IMR-90 (cell line): Measurements from ENCODE around the gene FOXO3. TPM values are rescaled to one million over a fixed set of nuclear protein-coding genes. Genes with fewer than 3 reads are reported as not detected.

Source experiments
- ATAC-seq: fragments of 200-7000 bp; cut with Tn5 transposase; 2 replicates; pipeline ENCODE4 v1.9.1; 2020; ENCODE audit warnings: low read depth, mild to moderate bottlenecking, moderate library complexity
- BruUV-seq: library from RNA; stranded (reverse); fragments of 400-500 nt; replicated peaks from 2 replicates; lab custom pipeline; 2021; lab: Mats Ljungman, UMichigan
- CTCF ChIA-PET: fragments of 300-600 bp; formaldehyde crosslinking; extraction: SDS; loops from one replicate; lab custom pipeline; 2021; ENCODE audit warnings: antibody characterized with exemption; lab: Yijun Ruan, JAX
- POLR2A ChIA-PET: fragments of 300-600 bp; sonication (Branson Sonifier 250); formaldehyde crosslinking; loops from one replicate; lab custom pipeline; 2022; ENCODE audit warnings: antibody characterized with exemption; ENCODE audit not compliant: unreplicated experiment; lab: Charles Lee
- DNase-seq: peaks from one replicate; pipeline ENCODE4 v3.0.0; 2013
- H2AFZ ChIP-seq: replicated peaks from 2 replicates; pipeline ENCODE3; 2013; ENCODE audit warnings: low read length, mild to moderate bottlenecking; ENCODE audit not compliant: poor library complexity
- H2AK5ac ChIP-seq: 2 replicates; pipeline ENCODE4 v1.6.1; 2013; ENCODE audit warnings: low read depth, low read length, inconsistent platforms
- H2AK9ac ChIP-seq: replicated peaks from 2 replicates; pipeline ENCODE3; 2013; ENCODE audit warnings: mild to moderate bottlenecking, low read depth, low read length, moderate library complexity; ENCODE audit not compliant: poor library complexity
- H2BK120ac ChIP-seq: 2 replicates; pipeline ENCODE4 v1.6.1; 2013; ENCODE audit warnings: low read depth, low read length, inconsistent platforms
- H2BK15ac ChIP-seq: 3 replicates; pipeline ENCODE4 v1.6.1; 2013; ENCODE audit warnings: low read depth, low read length, inconsistent platforms
- H2BK20ac ChIP-seq: 2 replicates; pipeline ENCODE4 v1.6.1; 2013; ENCODE audit warnings: low read depth, mild to moderate bottlenecking, inconsistent platforms, low read length, moderate library complexity
- H2BK5ac ChIP-seq: 2 replicates; pipeline ENCODE4 v1.6.1; 2013; ENCODE audit warnings: mild to moderate bottlenecking, low read depth, low read length, inconsistent platforms; ENCODE audit not compliant: poor library complexity, severe bottlenecking
- H3K14ac ChIP-seq: replicated peaks from 2 replicates; pipeline ENCODE4 v1.6.1; 2013; ENCODE audit warnings: low read depth, low read length, inconsistent platforms
- H3K18ac ChIP-seq: 2 replicates; pipeline ENCODE4 v1.6.1; 2013; ENCODE audit warnings: low read depth, low read length, control low read depth
- H3K23ac ChIP-seq: 2 replicates; pipeline ENCODE4 v1.6.1; 2013; ENCODE audit warnings: low read depth, low read length, inconsistent platforms
- H3K27ac ChIP-seq: 2 replicates; pipeline ENCODE4 v1.5.1; 2013; ENCODE audit warnings: mild to moderate bottlenecking, control low read depth, low read length; ENCODE audit not compliant: insufficient read depth
- H3K27me3 ChIP-seq: 2 replicates; pipeline ENCODE4 v1.6.1; 2013; ENCODE audit warnings: low read length; ENCODE audit not compliant: control insufficient read depth, insufficient read depth
- H3K36me3 ChIP-seq: 2 replicates; pipeline ENCODE4 v1.6.1; 2013; ENCODE audit warnings: low read length, mixed read lengths; ENCODE audit not compliant: control insufficient read depth, insufficient read depth
- H3K4ac ChIP-seq: 2 replicates; pipeline ENCODE4 v1.6.1; 2013; ENCODE audit warnings: low read depth, low read length, inconsistent platforms
- H3K4me1 ChIP-seq: 2 replicates; pipeline ENCODE4 v1.6.1; 2013; ENCODE audit warnings: low read length, mixed read lengths; ENCODE audit not compliant: control insufficient read depth, insufficient read depth
- H3K4me2 ChIP-seq: 2 replicates; pipeline ENCODE4 v1.6.1; 2013; ENCODE audit warnings: low read depth, mild to moderate bottlenecking, control low read depth, low read length, moderate library complexity
- H3K4me3 ChIP-seq: 2 replicates; pipeline ENCODE4 v1.5.1; 2013; ENCODE audit warnings: low read depth, mild to moderate bottlenecking, control low read depth, low read length, moderate library complexity; ENCODE audit not compliant: insufficient read depth
- H3K56ac ChIP-seq: 2 replicates; pipeline ENCODE4 v1.6.1; 2013; ENCODE audit warnings: low read length, inconsistent platforms; ENCODE audit not compliant: insufficient read depth; ENCODE audit errors: extremely low read depth
- H3K79me1 ChIP-seq, 2 experiments: 2 replicates each; pipeline ENCODE4 v1.6.1; 2013; ENCODE audit warnings: low read length in 2 of 2, inconsistent platforms in 1 of 2, low read depth in 1 of 2
- H3K9ac ChIP-seq: 2 replicates; pipeline ENCODE4 v1.6.1; 2013; ENCODE audit warnings: low read depth, low read length, control low read depth
- H3K9me1 ChIP-seq: 2 replicates; pipeline ENCODE4 v1.6.1; 2013; ENCODE audit warnings: low read length, inconsistent platforms; ENCODE audit not compliant: insufficient read depth
- H3K9me3 ChIP-seq: 2 replicates; pipeline ENCODE4 v1.6.1; 2013; ENCODE audit warnings: low read length; ENCODE audit not compliant: control insufficient read depth, insufficient read depth
- H4K20me1 ChIP-seq: 2 replicates; pipeline ENCODE4 v1.6.1; 2013; ENCODE audit warnings: low read length, inconsistent platforms; ENCODE audit not compliant: insufficient read depth
- H4K5ac ChIP-seq: 2 replicates; pipeline ENCODE4 v1.6.1; 2013; ENCODE audit warnings: mild to moderate bottlenecking, low read depth, low read length, control low read depth
- H4K8ac ChIP-seq, 2 experiments: 2 replicates each; pipeline ENCODE4 v1.6.1; 2013; ENCODE audit warnings: low read depth in 2 of 2, low read length in 2 of 2, control low read depth in 1 of 2, inconsistent platforms in 1 of 2
- H4K91ac ChIP-seq: 2 replicates; pipeline ENCODE4 v1.6.1; 2013; ENCODE audit warnings: low read depth, low read length, inconsistent platforms; ENCODE audit not compliant: insufficient read depth
- CHD1 ChIP-seq: IDR thresholded peaks from 2 replicates; pipeline ENCODE4 v1.6.1; 2012; ENCODE audit warnings: low read depth, low read length, improper control_type of control experiment
- CTCF ChIP-seq: conservative IDR thresholded peaks from 2 replicates; pipeline ENCODE4 v1.5.1; 2012; ENCODE audit warnings: mild to moderate bottlenecking, low read depth, low read length, improper control_type of control experiment
- MXI1 ChIP-seq: IDR thresholded peaks from 2 replicates; pipeline ENCODE4 v1.6.1; 2012; ENCODE audit warnings: low read depth, mild to moderate bottlenecking, low read length, moderate library complexity, borderline replicate concordance
- NFE2L2 ChIP-seq: fragments of 150-350 bp; IDR thresholded peaks from 2 replicates; pipeline ENCODE4 v1.6.1; 2016; ENCODE audit warnings: low read depth, mild to moderate bottlenecking, low read length
- RAD21 ChIP-seq: IDR thresholded peaks from 2 replicates; pipeline ENCODE4 v1.6.1; 2012; ENCODE audit warnings: low read length, improper control_type of control experiment
- RFX5 ChIP-seq: IDR thresholded peaks from 2 replicates; pipeline ENCODE4 v1.8.0; 2012; ENCODE audit warnings: low read depth, mild to moderate bottlenecking, low read length, moderate library complexity
- WGBS, 2 experiments: methylation state at CpG; one replicate each; pipeline versions ENCODE4 v1.1.5 to v1.1.7; 2013; ENCODE audit warnings: missing lambda C conversion rate in 2 of 2; ENCODE audit not compliant: insufficient read length in 1 of 2; ENCODE audit errors: extremely low coverage in 2 of 2; 5-methylcytosine and 5-hydroxymethylcytosine counted together
- dilution Hi-C: fragments of 300-500 bp; cut with HindIII; formaldehyde crosslinking; loops from one replicate; pipeline ENCODE4 v1.14.3; 2018; ENCODE audit warnings: low sequenced_read_pairs; ENCODE audit not compliant: unreplicated experiment
- in situ Hi-C: fragments of 300-500 bp; cut with MboI; formaldehyde crosslinking; loops from 3 replicates; pipeline ENCODE4 v1.14.3; 2019; ENCODE audit warnings: low sequenced_read_pairs, inconsistent platforms, mixed read lengths
- intact Hi-C: fragments of 100-400 bp; cut with micrococcal nuclease; formaldehyde crosslinking; loops from 2 replicates; pipeline ENCODE4 v1.10.0; 2022
- polyA plus RNA-seq, 3 experiments: library from polyadenylated mRNA; depleted of rRNA; stranded (reverse); fragments of >200 nt; gene quantifications; 2 replicates each; pipeline ENCODE4 v1.2.3, GENCODE V29; 2012; ENCODE audit warnings: low replicate concordance in 1 of 3
- total RNA-seq: library from RNA; depleted of rRNA; stranded (reverse); fragments of >200 nt; gene quantifications from 2 replicates; pipeline ENCODE4 v1.2.3, GENCODE V29; 2012
- TF ChIP-seq, protein P1 (sequence below): fragments of 150-350 bp; IDR thresholded peaks from 2 replicates; pipeline ENCODE4 v1.6.1; 2016; ENCODE audit warnings: low read depth, mild to moderate bottlenecking, low read length, moderate library complexity, borderline replicate concordance

The FOXO3 gene
- total and polyA plus RNA-seq, 2 of the 4 experiments (the other 2 are of a cell fraction), result 17.5 to 38.7 TPM

DNA sequence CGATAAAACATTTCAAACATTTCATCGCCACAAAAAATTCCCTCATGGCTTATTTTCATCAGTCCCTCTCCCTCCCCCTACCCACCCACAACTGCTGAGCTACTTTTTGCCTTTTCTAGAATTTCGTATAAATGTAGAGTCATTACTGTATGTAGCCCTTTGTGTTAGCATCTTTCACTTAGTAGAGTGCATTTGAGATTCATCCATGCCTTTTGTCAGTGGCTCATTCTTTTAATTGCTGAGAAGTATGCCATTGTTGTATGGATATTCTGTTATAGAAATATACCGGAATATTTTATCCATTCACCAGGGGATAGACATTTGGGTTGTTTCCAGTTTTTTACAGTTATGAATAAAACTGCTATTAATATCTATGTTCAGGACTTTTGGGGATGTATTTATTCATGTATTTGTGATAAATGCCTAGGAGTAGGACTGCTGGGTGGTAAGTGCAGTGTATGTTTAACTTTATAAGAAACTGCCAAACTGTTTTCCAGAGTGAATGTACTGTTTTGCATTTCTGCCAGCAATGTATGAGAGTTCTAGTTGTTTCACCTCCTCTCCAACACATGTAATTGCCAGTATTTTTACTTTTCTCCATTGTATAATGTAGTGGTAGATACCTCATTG, 50.4 kb downstream of the FOXO3 start:
- CTCF ChIA-PET, result no interaction called here
- in situ Hi-C loops, result no loop called here

More for the DNA sequence above, 50.4 kb downstream of the FOXO3 start:
- no peak overlapping the region for H2BK120ac ChIP-seq
- H3K23ac ChIP-seq, result no peak overlapping the region
- peaks cover 18 to 49% of the 10 kb centered on the region in 2 experiments for H3K79me1 ChIP-seq
- peaks cover 10% of the 10 kb centered on the region for H3K4me1 ChIP-seq
- H2AFZ ChIP-seq, result no peak overlapping the region
- TF ChIP-seq RAD21 (no peak), MXI1 (no peak), CTCF (no peak), CHD1 (no peak), NFE2L2 (no peak), RFX5 (no peak)
- TF ChIP-seq, protein P1, sequence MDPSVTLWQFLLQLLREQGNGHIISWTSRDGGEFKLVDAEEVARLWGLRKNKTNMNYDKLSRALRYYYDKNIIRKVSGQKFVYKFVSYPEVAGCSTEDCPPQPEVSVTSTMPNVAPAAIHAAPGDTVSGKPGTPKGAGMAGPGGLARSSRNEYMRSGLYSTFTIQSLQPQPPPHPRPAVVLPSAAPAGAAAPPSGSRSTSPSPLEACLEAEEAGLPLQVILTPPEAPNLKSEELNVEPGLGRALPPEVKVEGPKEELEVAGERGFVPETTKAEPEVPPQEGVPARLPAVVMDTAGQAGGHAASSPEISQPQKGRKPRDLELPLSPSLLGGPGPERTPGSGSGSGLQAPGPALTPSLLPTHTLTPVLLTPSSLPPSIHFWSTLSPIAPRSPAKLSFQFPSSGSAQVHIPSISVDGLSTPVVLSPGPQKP, result no peak
- H3K4me3 ChIP-seq, result no peak overlapping the region
- intact Hi-C loops (no loop called here), dilution Hi-C loops (no loop called here)
- WGBS, 2 experiments, result no CpG with 5 or more reads among the region's 4 CpGs
- H3K4ac ChIP-seq, result no peak overlapping the region
- H4K5ac ChIP-seq, result no peak overlapping the region
- BruUV-seq, result no TSS peak
- no peak overlapping the region for H4K8ac ChIP-seq
- no peaks in the 10 kb centered on the region for H3K36me3 ChIP-seq
- DNase-seq, result no peak
- H2AK5ac ChIP-seq, result no peak overlapping the region
- H2BK20ac ChIP-seq, result no peak overlapping the region
- H3K9ac ChIP-seq, result no peak overlapping the region
- no peak overlapping the region for H3K14ac ChIP-seq
- ATAC-seq, result no peak
- H3K18ac ChIP-seq, result no peak overlapping the region
- H4K91ac ChIP-seq, result no peak overlapping the region
- no peaks in the 10 kb centered on the region for H3K27me3 ChIP-seq
- POLR2A ChIA-PET, result no interaction called here
- no peak overlapping the region for H3K4me2 ChIP-seq
- H2BK5ac ChIP-seq, result no peak overlapping the region
- no peak overlapping the region for H3K27ac ChIP-seq
- H3K9me1 ChIP-seq, result peaks cover 14% of the 10 kb centered on the region
- H3K9me3 ChIP-seq, result no peaks in the 10 kb centered on the region
- H3K56ac ChIP-seq, result no peak overlapping the region
- H2BK15ac ChIP-seq, result no peak overlapping the region
- H2AK9ac ChIP-seq, result no peak overlapping the region
- peaks cover 64% of the 10 kb centered on the region for H4K20me1 ChIP-seq
